Activated T-cell treated with anti-CD3 and anti-CD28 coated beads, Interleukin-2, amount 50 U/mL, for 72 hours (primary cell): ENCODE data around the gene TAAR9. TPM values are rescaled to one million over a fixed set of nuclear protein-coding genes. Genes with fewer than 3 reads are reported as not detected.
A peak's percentile ranks its signal among the peaks of the same experiment; 100 is the strongest.

ENCODE experiments used
- ATAC-seq, 2 donors: fragments of 150-1000 bp; cut with Tn5 transposase; replicated peaks in 1 of 2; 2 replicates each; pipeline ENCODE4 v1.10.0; 2021; ENCODE audit warnings: moderate library complexity in 2 of 2, mild to moderate bottlenecking in 1 of 2
- DNase-seq, 2 donors: peaks; one replicate each; pipeline ENCODE4 v3.0.0; 2021 to 2022; ENCODE audit warnings: mixed read lengths in 1 of 2
- H3K27ac Mint-ChIP-seq: one replicate; pipeline ENCODE4 v1.8.0; 2022; ENCODE audit warnings: mild to moderate bottlenecking, moderate library complexity, mixed read lengths
- H3K27me3 Mint-ChIP-seq: one replicate; pipeline ENCODE4 v1.8.0; 2022; ENCODE audit warnings: low read depth, mixed read lengths
- H3K36me3 Mint-ChIP-seq, 2 donors: one replicate each; pipeline ENCODE4 v1.8.0; 2022; ENCODE audit warnings: mixed read lengths in 2 of 2, mild to moderate bottlenecking in 1 of 2; ENCODE audit not compliant: insufficient read depth in 2 of 2
- H3K4me1 Mint-ChIP-seq: one replicate; pipeline ENCODE4 v1.8.0; 2022; ENCODE audit warnings: low read depth, mixed read lengths
- H3K4me3 Mint-ChIP-seq, 2 donors: one replicate each; pipeline ENCODE4 v1.8.0; 2022; ENCODE audit warnings: mild to moderate bottlenecking in 2 of 2, mixed read lengths in 2 of 2, moderate library complexity in 2 of 2
- H3K9me3 Mint-ChIP-seq, 2 donors: one replicate each; pipeline ENCODE4 v1.8.0; 2022; ENCODE audit warnings: mixed read lengths in 2 of 2
- total RNA-seq, 2 donors: library from RNA; stranded (reverse); gene quantifications; one replicate each; pipeline ENCODE4 v1.2.3, GENCODE V29; 2022

The TAAR9 gene
- total RNA-seq = not detected

- no peak for ATAC-seq
- Mint-ChIP-seq H3K27me3 (peaks cover 26% of the 10 kb centered on the region), H3K36me3 (no peaks in the 10 kb centered on the region), H3K4me3 (no peak within 1 kb of the TSS), H3K27ac (no peak within 1 kb of the TSS), H3K9me3 (no peaks in the 10 kb centered on the region), H3K4me1 (no peaks in the 10 kb centered on the region)
- DNase-seq = no peak
Measured at GRCh38 chr6:132537977-132538376, at the start of gene TAAR9. Gene TAAR9, plus strand, starts transcription at chr6:132538277. Its CDS starts 13 bp downstream, at chr6:132538290.

GRCh38 chr6:132489376-132489775 is 48.7 kb upstream of the TAAR9 start:
- DNase-seq = no peak
- H3K4me3 Mint-ChIP-seq = no peak overlapping the region
- H3K4me1 Mint-ChIP-seq = peaks cover 3% of the 10 kb centered on the region
- ATAC-seq = no peak
- peaks cover 6% of the 10 kb centered on the region in 2 donors for H3K36me3 Mint-ChIP-seq
- H3K9me3 Mint-ChIP-seq = peaks cover 1 to 4% of the 10 kb centered on the region in 2 donors
- H3K27me3 Mint-ChIP-seq = no peaks in the 10 kb centered on the region
- no peak overlapping the region for H3K27ac Mint-ChIP-seq

GRCh38 chr6:132490024-132490423 is 48.1 kb upstream of the TAAR9 start:
- Mint-ChIP-seq H3K27me3 (no peaks in the 10 kb centered on the region), H3K27ac (no peak overlapping the region), H3K4me3 (no peak overlapping the region), H3K4me1 (peaks cover 9% of the 10 kb centered on the region), H3K9me3 (peaks cover 3 to 6% of the 10 kb centered on the region in 2 donors), H3K36me3 (peaks cover 8 to 9% of the 10 kb centered on the region in 2 donors)
- no peak for DNase-seq
- ATAC-seq = no peak

- H3K36me3 Mint-ChIP-seq = peaks cover 8 to 9% of the 10 kb centered on the region in 2 donors
- ATAC-seq (no peak), DNase-seq (no peak)
- H3K4me3 Mint-ChIP-seq = no peak overlapping the region
- H3K27me3 Mint-ChIP-seq = no peaks in the 10 kb centered on the region
- peaks cover 3 to 6% of the 10 kb centered on the region in 2 donors for H3K9me3 Mint-ChIP-seq
- H3K4me1 Mint-ChIP-seq = peaks cover 15% of the 10 kb centered on the region
- no peak overlapping the region for H3K27ac Mint-ChIP-seq
Measured at GRCh38 chr6:132490478-132491204, 47.4 kb upstream of the TAAR9 start.

- H3K36me3 Mint-ChIP-seq = peaks cover 8 to 9% of the 10 kb centered on the region in 2 donors
- H3K9me3 Mint-ChIP-seq = peaks cover 3 to 6% of the 10 kb centered on the region in 2 donors
- H3K27me3 Mint-ChIP-seq = no peaks in the 10 kb centered on the region
- ATAC-seq (peak in 1 of 2 donors; percentile 38), DNase-seq (peak in 1 of 2 donors; percentile 9)
- no peak overlapping the region for H3K4me3 Mint-ChIP-seq
- H3K27ac Mint-ChIP-seq = no peak overlapping the region
- H3K4me1 Mint-ChIP-seq = peaks cover 21% of the 10 kb centered on the region
Measured at GRCh38 chr6:132491303-132491702, 46.8 kb upstream of the TAAR9 start.

GRCh38 chr6:132491881-132492280 is 46.2 kb upstream of the TAAR9 start:
- H3K4me3 Mint-ChIP-seq = no peak overlapping the region
- H3K27ac Mint-ChIP-seq = no peak overlapping the region
- H3K9me3 Mint-ChIP-seq = peaks cover 3 to 6% of the 10 kb centered on the region in 2 donors

GRCh38 chr6:132494954-132495353 is 43.1 kb upstream of the TAAR9 start:
- H3K4me1 Mint-ChIP-seq = peaks cover 29% of the 10 kb centered on the region
- peak overlapping the region in 1 of 2 donors; percentile 9 for H3K4me3 Mint-ChIP-seq
- DNase-seq = no peak
- peaks cover 13 to 14% of the 10 kb centered on the region in 2 donors for H3K36me3 Mint-ChIP-seq
- H3K9me3 Mint-ChIP-seq = peaks cover 3 to 6% of the 10 kb centered on the region in 2 donors
- no peak overlapping the region for H3K27ac Mint-ChIP-seq
- no peaks in the 10 kb centered on the region for H3K27me3 Mint-ChIP-seq
- peak; percentile 51 to 84 for ATAC-seq

More at GRCh38 chr6:132491881-132492280, 46.2 kb upstream of the TAAR9 start:
- Mint-ChIP-seq H3K27me3 (no peaks in the 10 kb centered on the region), H3K36me3 (peaks cover 8 to 9% of the 10 kb centered on the region in 2 donors), H3K4me1 (peaks cover 26% of the 10 kb centered on the region)
- DNase-seq (no peak), ATAC-seq (no peak)

GRCh38 chr6:132495604-132496079 is 42.4 kb upstream of the TAAR9 start:
- Mint-ChIP-seq H3K27me3 (no peaks in the 10 kb centered on the region), H3K4me1 (peaks cover 32% of the 10 kb centered on the region), H3K36me3 (peaks cover 13 to 14% of the 10 kb centered on the region in 2 donors), H3K4me3 (peak overlapping the region in 1 of 2 donors; percentile 9), H3K27ac (peak overlapping the region; percentile 35), H3K9me3 (peaks cover 3 to 6% of the 10 kb centered on the region in 2 donors)
- ATAC-seq (peak in 1 of 2 donors; percentile 53), DNase-seq (no peak)

GRCh38 chr6:132496519-132497180 is 41.4 kb upstream of the TAAR9 start:
- no peak for ATAC-seq
- Mint-ChIP-seq H3K27me3 (no peaks in the 10 kb centered on the region), H3K4me1 (peaks cover 32% of the 10 kb centered on the region), H3K36me3 (peaks cover 16 to 17% of the 10 kb centered on the region in 2 donors), H3K4me3 (no peak overlapping the region), H3K27ac (no peak overlapping the region), H3K9me3 (peaks cover 3 to 6% of the 10 kb centered on the region in 2 donors)
- no peak for DNase-seq

- H3K4me1 Mint-ChIP-seq = peaks cover 32% of the 10 kb centered on the region
- H3K27me3 Mint-ChIP-seq = no peaks in the 10 kb centered on the region
- H3K4me3 Mint-ChIP-seq = no peak overlapping the region
- no peak overlapping the region for H3K27ac Mint-ChIP-seq
- H3K36me3 Mint-ChIP-seq = peaks cover 13 to 15% of the 10 kb centered on the region in 2 donors
- no peak for DNase-seq
- peaks cover 3 to 4% of the 10 kb centered on the region in 2 donors for H3K9me3 Mint-ChIP-seq
- no peak for ATAC-seq
Measured at GRCh38 chr6:132498638-132499037, 39.4 kb upstream of the TAAR9 start.

- H3K27ac Mint-ChIP-seq = peak overlapping the region; percentile 21
- H3K36me3 Mint-ChIP-seq = peaks cover 8 to 9% of the 10 kb centered on the region in 2 donors
- ATAC-seq = no peak
- H3K9me3 Mint-ChIP-seq = no peaks in the 10 kb centered on the region
- H3K27me3 Mint-ChIP-seq = no peaks in the 10 kb centered on the region
- no peak overlapping the region for H3K4me3 Mint-ChIP-seq
- H3K4me1 Mint-ChIP-seq = peaks cover 31% of the 10 kb centered on the region
- DNase-seq = no peak
Measured at GRCh38 chr6:132499757-132500156, 38.3 kb upstream of the TAAR9 start.

GRCh38 chr6:132504757-132505156 is 33.3 kb upstream of the TAAR9 start:
- no peak for ATAC-seq
- peaks cover 6% of the 10 kb centered on the region in 2 donors for H3K36me3 Mint-ChIP-seq

GRCh38 chr6:132505158-132505557 is 32.9 kb upstream of the TAAR9 start:
- H3K27me3 Mint-ChIP-seq = no peaks in the 10 kb centered on the region
- DNase-seq = no peak
- H3K4me3 Mint-ChIP-seq = no peak overlapping the region
- H3K36me3 Mint-ChIP-seq = peaks cover 4 to 5% of the 10 kb centered on the region in 2 donors
- H3K4me1 Mint-ChIP-seq = peaks cover 27% of the 10 kb centered on the region
- H3K9me3 Mint-ChIP-seq = no peaks in the 10 kb centered on the region
- H3K27ac Mint-ChIP-seq = no peak overlapping the region
- no peak for ATAC-seq

More at GRCh38 chr6:132504757-132505156, 33.3 kb upstream of the TAAR9 start:
- Mint-ChIP-seq H3K9me3 (no peaks in the 10 kb centered on the region), H3K27ac (no peak overlapping the region), H3K4me1 (peaks cover 31% of the 10 kb centered on the region), H3K4me3 (no peak overlapping the region), H3K27me3 (no peaks in the 10 kb centered on the region)
- no peak for DNase-seq
